K562 treated with DMSO at 1 percent for 4 hours (cell line): ENCODE data around the gene NEUROD4. TPM values are rescaled to one million over a fixed set of nuclear protein-coding genes. Genes with fewer than 3 reads are reported as not detected.

Source experiments
- total RNA-seq: library from RNA; unstranded; fragments of 300-600 nt; gene quantifications from 2 replicates; pipeline ENCODE4 v1.2.3, GENCODE V29; 2022; ENCODE audit not compliant: insufficient read depth

Gene NEUROD4
- not detected in 2 replicates for total RNA-seq

DNA sequence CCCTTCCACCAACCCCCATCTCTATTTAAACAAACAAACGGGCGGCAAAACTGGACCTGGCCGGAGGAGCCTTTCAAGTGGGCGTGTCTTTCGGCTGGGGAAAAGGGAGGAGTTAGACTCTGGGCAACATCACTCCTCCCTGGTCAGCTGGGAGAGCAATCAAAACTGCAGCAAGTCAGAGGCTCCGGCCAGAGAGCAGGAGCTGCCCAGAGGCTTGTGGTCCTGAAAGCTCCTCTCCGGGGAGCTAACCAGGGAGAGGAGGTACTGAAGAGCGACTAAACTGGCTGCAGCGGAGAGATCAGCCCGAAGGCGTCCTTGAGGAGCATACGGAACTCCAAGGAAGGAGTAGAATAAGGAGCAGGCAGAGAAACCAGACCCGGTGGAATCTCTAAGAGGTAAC lies at the start of gene NEUROD4:
Gene NEUROD4 (plus strand): TSS at position 191 of the 400 bp plus-strand sequence. CDS start 6,466 bp downstream, outside the sequence.

DNA sequence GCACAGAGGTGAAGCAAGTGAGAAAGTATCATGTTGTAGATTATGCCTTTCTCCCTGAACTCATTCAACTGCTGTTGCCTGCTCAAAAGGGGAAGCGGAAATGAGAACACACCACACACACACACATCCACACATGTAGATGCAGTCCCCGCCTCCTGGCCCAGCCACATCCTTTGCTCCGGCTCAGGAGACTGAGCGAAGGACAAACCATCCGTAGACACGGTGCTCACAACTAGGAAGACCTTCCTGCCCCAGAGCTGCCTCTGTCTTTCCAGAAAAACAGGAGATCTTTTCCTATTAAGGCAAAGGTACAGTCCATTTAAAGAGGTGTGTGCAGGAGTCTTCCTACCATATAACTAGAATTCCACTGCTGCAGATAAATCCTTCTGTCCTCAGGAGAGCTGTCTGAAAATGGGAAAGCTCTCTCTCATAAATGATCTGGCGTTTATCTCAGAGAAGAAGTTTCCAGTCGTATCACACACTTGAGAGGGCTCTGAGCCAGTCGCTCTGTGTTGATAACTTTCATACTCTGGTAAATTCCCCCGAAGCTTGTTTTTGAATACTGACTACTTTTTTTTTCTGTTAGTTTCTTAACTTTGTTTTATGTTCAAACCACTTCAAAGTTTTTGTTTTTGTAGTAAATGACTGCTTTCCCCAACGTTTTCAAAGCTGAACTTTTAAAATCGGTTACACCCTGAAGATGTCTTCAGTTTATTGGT lies 35.0 kb upstream of the NEUROD4 start, which contains the start of gene TESPA1:
Gene TESPA1 (minus strand): TSS at position 105 of the 719 bp plus-strand sequence. CDS start 10,200 bp downstream, outside the sequence.

Other genes starting within 250 kb of the NEUROD4 start
- gene MUCL1, start 165.5 kb upstream of the NEUROD4 start, total RNA-seq = not detected in 2 replicates
- 5.6 and 9.5 TPM in 2 replicates for gene TESPA1, start 35.2 kb upstream of the NEUROD4 start, total RNA-seq
- gene OR9K2, start 106.4 kb downstream of the NEUROD4 start, total RNA-seq = not detected in 2 replicates
- gene OR10A7, start 201.1 kb downstream of the NEUROD4 start, total RNA-seq = not detected in 2 replicates
- gene OR6C74, start 224.6 kb downstream of the NEUROD4 start, total RNA-seq = not detected in 2 replicates